DND-41 (cell line): ENCODE results near the gene ZBTB21.
"Not testable (repeated sequence)": the region's sequence is repeated elsewhere in the genome, so short reads cannot be mapped to it uniquely, and the experiment has no call there.

Experiments
- EZH2 ChIP-seq: IDR thresholded peaks from 3 replicates; pipeline ENCODE4 v1.6.1; 2012; ENCODE audit warnings: borderline replicate concordance, low read depth, mild to moderate bottlenecking, moderate library complexity, low read length, inconsistent platforms; ENCODE audit not compliant: severe bottlenecking
- TF ChIP-seq, protein P1 (sequence below): IDR thresholded peaks from 2 replicates; pipeline ENCODE4 v1.5.1; 2012; ENCODE audit warnings: borderline replicate concordance, low read length, moderate library complexity, mild to moderate bottlenecking; ENCODE audit not compliant: poor library complexity, severe bottlenecking; ENCODE audit errors: extremely low read depth

DNA sequence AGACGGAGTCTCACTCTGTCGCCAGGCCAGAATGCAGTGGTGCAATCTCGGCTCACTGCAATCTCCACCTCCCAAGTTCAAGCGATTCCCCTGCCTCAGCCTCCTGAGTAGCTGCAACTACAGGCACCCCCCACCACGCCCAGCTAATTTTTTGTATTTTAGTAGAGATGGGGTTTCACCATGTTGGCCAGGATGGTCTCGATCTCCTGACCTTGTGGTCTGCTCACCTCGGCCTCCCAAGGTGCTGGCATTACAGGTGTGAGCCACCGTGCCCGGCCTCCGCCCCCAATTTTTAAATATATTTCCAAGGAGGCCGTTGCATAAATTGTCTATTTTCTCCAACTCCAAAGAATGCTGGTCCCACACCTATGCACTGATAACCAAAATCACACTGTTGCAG, 50.5 kb downstream of the ZBTB21 start:
- TF ChIP-seq, protein P1, sequence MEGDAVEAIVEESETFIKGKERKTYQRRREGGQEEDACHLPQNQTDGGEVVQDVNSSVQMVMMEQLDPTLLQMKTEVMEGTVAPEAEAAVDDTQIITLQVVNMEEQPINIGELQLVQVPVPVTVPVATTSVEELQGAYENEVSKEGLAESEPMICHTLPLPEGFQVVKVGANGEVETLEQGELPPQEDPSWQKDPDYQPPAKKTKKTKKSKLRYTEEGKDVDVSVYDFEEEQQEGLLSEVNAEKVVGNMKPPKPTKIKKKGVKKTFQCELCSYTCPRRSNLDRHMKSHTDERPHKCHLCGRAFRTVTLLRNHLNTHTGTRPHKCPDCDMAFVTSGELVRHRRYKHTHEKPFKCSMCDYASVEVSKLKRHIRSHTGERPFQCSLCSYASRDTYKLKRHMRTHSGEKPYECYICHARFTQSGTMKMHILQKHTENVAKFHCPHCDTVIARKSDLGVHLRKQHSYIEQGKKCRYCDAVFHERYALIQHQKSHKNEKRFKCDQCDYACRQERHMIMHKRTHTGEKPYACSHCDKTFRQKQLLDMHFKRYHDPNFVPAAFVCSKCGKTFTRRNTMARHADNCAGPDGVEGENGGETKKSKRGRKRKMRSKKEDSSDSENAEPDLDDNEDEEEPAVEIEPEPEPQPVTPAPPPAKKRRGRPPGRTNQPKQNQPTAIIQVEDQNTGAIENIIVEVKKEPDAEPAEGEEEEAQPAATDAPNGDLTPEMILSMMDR, result not testable (repeated sequence)
- not testable (repeated sequence) for TF ChIP-seq EZH2
